ENCODE results near the gene ABCB4. TPM values are rescaled to one million over a fixed set of nuclear protein-coding genes. Genes with fewer than 3 reads are reported as not detected.

ABCB4 gene
- total RNA-seq, 1 donor from 2014 or later: 19.8 TPM

DNA sequence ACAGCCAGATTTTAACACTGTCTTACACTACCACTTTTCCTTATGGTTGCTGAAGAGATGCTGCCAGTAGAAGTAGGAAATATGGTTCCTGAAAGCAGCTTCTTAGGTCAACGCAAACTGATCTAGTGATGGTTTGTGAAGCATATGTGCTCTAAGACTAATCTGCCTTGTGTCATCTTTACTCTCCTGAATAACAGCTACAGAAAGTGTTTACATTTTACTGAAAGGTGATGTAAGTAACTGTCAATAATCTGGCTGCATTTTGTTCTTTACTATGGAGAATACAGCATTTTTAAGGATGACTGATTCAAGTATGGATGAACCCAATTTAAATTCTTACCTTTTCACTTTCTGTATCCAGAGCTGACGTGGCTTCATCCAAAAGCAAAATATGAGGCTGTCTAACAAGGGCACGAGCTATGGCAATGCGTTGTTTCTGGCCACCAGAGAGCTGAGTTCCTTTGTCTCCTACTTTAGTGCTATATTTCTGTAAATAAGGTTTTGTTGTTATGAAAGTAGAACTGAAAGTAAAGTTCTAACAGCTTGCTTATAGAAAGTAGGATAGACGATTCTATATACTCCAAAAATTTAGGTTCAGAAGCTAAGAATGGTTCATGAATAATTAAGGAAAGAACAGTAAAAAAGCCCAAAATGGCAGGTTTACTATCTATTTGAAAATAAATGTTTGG is 30.2 kb upstream of the ABCB4 start:
- Mint-ChIP-seq H3K4me3 (no peak overlapping the region), H3K36me3 (ENCODE audit: low read depth) (peaks cover 5% of the 10 kb centered on the region), H3K27ac (no peak overlapping the region), H3K9me3 (no peaks in the 10 kb centered on the region), H3K4me1 (peaks cover 29% of the 10 kb centered on the region), H3K27me3 (no peaks in the 10 kb centered on the region)
- intact Hi-C loops (cut with micrococcal nuclease): loop anchor here (1.0 to 5.0 kb wide), 5 partner anchors 31 to 665 kb away; partner anchors contain the start of gene ABCB4
- no peak for ATAC-seq (ENCODE audit: low read depth)
- TF ChIP-seq, protein P1, sequence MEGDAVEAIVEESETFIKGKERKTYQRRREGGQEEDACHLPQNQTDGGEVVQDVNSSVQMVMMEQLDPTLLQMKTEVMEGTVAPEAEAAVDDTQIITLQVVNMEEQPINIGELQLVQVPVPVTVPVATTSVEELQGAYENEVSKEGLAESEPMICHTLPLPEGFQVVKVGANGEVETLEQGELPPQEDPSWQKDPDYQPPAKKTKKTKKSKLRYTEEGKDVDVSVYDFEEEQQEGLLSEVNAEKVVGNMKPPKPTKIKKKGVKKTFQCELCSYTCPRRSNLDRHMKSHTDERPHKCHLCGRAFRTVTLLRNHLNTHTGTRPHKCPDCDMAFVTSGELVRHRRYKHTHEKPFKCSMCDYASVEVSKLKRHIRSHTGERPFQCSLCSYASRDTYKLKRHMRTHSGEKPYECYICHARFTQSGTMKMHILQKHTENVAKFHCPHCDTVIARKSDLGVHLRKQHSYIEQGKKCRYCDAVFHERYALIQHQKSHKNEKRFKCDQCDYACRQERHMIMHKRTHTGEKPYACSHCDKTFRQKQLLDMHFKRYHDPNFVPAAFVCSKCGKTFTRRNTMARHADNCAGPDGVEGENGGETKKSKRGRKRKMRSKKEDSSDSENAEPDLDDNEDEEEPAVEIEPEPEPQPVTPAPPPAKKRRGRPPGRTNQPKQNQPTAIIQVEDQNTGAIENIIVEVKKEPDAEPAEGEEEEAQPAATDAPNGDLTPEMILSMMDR (IDR thresholded peaks at IDR 0.05): no peak
- CTCF ChIA-PET: interaction anchor here (0.9 to 2.5 kb wide), 6 partner anchors 11 to 664 kb away, joined by 3 to 11 read pairs (median 6); no protein-coding TSS in a partner anchor
- POLR2A ChIA-PET: no interaction called here
- no peak for DNase-seq

DNA sequence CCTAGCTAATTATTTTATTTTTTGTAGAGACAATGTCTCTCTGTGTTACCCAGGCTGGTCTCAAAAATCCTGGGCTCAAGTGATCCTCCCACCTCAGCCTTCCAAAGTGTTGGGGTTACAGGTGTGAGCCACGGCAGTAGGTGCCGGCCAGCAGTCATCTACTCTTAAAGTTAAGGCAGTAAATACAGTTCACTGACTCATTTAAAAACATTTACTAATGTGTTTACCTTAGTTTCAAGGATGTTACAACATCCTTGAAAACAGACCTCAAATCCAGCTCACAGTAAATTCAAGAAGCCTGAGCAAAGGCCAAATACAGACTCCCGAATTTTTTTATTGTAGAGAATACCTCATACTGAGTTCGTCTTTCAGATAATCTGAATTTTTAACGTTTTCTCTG is 29.6 kb upstream of the ABCB4 start:
- intact Hi-C loops (cut with micrococcal nuclease): loop anchor here (5.0 kb wide), 2 partner anchors 57 to 292 kb away; no protein-coding TSS in a partner anchor
- ATAC-seq (ENCODE audit: low read depth) (no peak), DNase-seq (no peak)
- TF ChIP-seq, protein P1 (IDR thresholded peaks at IDR 0.05): no peak
- H3K36me3 Mint-ChIP-seq (ENCODE audit: low read depth): peaks cover 5% of the 10 kb centered on the region
- peaks cover 32% of the 10 kb centered on the region for H3K4me1 Mint-ChIP-seq
- H3K9me3 Mint-ChIP-seq: no peaks in the 10 kb centered on the region
- no peak overlapping the region for H3K27ac Mint-ChIP-seq
- POLR2A ChIA-PET: no interaction called here
- H3K4me3 Mint-ChIP-seq: no peak overlapping the region
- no peaks in the 10 kb centered on the region for H3K27me3 Mint-ChIP-seq
- CTCF ChIA-PET: interaction anchor here (1.8 to 2.5 kb wide), 2 partner anchors 21 to 382 kb away, joined by 6 to 11 read pairs; no protein-coding TSS in a partner anchor

DNA sequence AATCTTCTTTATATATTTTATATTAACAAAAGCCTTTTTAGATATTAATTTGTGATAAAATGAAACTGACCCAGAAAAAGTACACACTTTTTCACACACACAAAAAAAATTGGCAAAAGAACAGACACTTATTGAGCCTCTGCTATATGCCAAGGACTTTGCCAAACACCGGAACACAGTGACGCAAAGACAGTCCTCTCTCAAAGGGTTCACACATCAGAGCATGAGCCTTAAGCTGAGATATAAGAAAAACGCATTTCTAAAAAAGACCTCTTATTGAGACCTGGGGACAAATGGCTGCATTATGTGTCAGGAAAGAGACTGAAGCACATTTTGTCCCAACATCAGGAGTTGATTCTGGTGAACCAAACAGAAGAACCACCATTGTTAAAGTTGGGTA is 24.0 kb upstream of the ABCB4 start:
- TF ChIP-seq, protein P1 (IDR thresholded peaks at IDR 0.05): no peak
- H3K4me1 Mint-ChIP-seq: peaks cover 25% of the 10 kb centered on the region
- CTCF ChIA-PET: no interaction called here
- intact Hi-C loops (cut with micrococcal nuclease): loop anchor here (1.0 kb wide), 1 partner anchor 23 kb away; no protein-coding TSS in a partner anchor
- H3K36me3 Mint-ChIP-seq (ENCODE audit: low read depth): no peaks in the 10 kb centered on the region
- no peak for ATAC-seq (ENCODE audit: low read depth)
- H3K27ac Mint-ChIP-seq: no peak overlapping the region
- DNase-seq: no peak
- H3K4me3 Mint-ChIP-seq: no peak overlapping the region
- POLR2A ChIA-PET: no interaction called here
- H3K27me3 Mint-ChIP-seq: no peaks in the 10 kb centered on the region
- no peaks in the 10 kb centered on the region for H3K9me3 Mint-ChIP-seq

DNA sequence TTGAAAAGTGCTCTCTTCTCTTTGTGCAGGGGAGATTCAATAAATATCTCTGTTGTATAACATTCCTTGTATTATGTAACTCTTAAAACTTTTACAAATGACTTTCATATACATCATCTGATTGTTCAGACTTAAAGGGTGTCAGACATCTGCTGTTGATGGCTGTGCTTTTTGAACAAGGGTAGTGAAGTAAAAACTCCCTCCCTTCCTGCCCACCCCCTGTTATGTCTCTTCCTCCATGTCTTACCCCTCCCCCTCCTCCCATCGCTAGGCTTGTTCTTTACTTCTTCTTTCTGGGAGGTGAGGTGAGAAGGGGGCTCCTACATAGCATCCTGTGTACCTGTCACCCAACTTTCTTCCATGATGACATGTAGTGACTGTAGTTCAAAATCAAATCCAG is 23.4 kb upstream of the ABCB4 start:
- ATAC-seq (ENCODE audit: low read depth) (peak; percentile 83), DNase-seq (no peak)
- POLR2A ChIA-PET: no interaction called here
- peaks cover 25% of the 10 kb centered on the region for H3K4me1 Mint-ChIP-seq
- TF ChIP-seq, protein P1 (IDR thresholded peaks at IDR 0.05): no peak
- no peaks in the 10 kb centered on the region for H3K36me3 Mint-ChIP-seq (ENCODE audit: low read depth)
- H3K4me3 Mint-ChIP-seq: peak overlapping the region; percentile 32
- CTCF ChIA-PET: no interaction called here
- H3K27ac Mint-ChIP-seq: peak overlapping the region; percentile 77
- H3K9me3 Mint-ChIP-seq: peaks cover 3% of the 10 kb centered on the region
- intact Hi-C loops (cut with micrococcal nuclease): loop anchor here (1.0 kb wide), 1 partner anchor 23 kb away; no protein-coding TSS in a partner anchor
- H3K27me3 Mint-ChIP-seq: no peaks in the 10 kb centered on the region

DNA sequence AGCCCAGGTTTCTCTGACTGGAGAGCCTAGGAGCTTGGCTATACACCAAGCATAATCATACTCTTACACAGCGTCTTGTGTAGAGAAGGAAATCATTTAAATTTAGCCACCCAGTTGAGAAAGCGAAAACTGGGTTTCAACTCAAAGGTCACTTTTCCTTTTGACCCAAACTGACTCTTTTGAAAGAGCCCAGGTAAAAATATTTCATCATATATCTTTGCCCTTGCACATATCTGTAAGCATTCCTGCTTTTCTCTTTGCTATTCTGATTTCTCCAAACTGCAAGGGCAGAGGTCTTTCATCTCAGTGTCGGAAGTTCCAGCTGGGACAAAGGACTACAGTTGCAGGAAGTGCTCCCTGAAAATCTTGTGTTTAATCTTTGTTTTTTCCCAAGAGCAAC is 22.0 kb upstream of the ABCB4 start:
- Mint-ChIP-seq H3K27me3 (no peaks in the 10 kb centered on the region), H3K36me3 (ENCODE audit: low read depth) (no peaks in the 10 kb centered on the region), H3K27ac (no peak overlapping the region), H3K4me1 (peaks cover 25% of the 10 kb centered on the region), H3K4me3 (no peak overlapping the region), H3K9me3 (peaks cover 3% of the 10 kb centered on the region)
- POLR2A ChIA-PET: no interaction called here
- intact Hi-C loops (cut with micrococcal nuclease): no loop called here
- DNase-seq (no peak), ATAC-seq (ENCODE audit: low read depth) (no peak)
- CTCF ChIA-PET: no interaction called here
- TF ChIP-seq, protein P1 (IDR thresholded peaks at IDR 0.05): no peak
